Stimulated activated effector memory CD8-positive, alpha-beta T cell treated with anti-CD3 and anti-CD28 coated beads, Interleukin-12 subunit alpha, Interleukin-12 subunit beta, amount 100 ng/mL, for 72 hours (primary cell): ENCODE results near the gene ASGR1.

ENCODE experiments used
- ATAC-seq: fragments of 150-1000 bp; cut with Tn5 transposase; 2 replicates; pipeline ENCODE4 v1.10.0; 2021
- DNase-seq, 2 donors: peaks; one replicate each; pipeline ENCODE4 v3.0.0; 2021 to 2022; ENCODE audit warnings: low spot score in 2 of 2
- H3K27ac Mint-ChIP-seq: one replicate; pipeline ENCODE4 v1.8.0; 2022; ENCODE audit warnings: mild to moderate bottlenecking, mixed read lengths
- H3K36me3 Mint-ChIP-seq: one replicate; pipeline ENCODE4 v1.8.0; 2022; ENCODE audit warnings: mild to moderate bottlenecking, mixed read lengths
- H3K4me1 Mint-ChIP-seq: one replicate; pipeline ENCODE4 v1.8.0; 2022; ENCODE audit warnings: mixed read lengths
- H3K4me3 Mint-ChIP-seq: one replicate; pipeline ENCODE4 v1.8.0; 2022; ENCODE audit warnings: mild to moderate bottlenecking, mixed read lengths
- H3K9me3 Mint-ChIP-seq: one replicate; pipeline ENCODE4 v1.8.0; 2022; ENCODE audit warnings: mixed read lengths

ASGR1 gene

DNA sequence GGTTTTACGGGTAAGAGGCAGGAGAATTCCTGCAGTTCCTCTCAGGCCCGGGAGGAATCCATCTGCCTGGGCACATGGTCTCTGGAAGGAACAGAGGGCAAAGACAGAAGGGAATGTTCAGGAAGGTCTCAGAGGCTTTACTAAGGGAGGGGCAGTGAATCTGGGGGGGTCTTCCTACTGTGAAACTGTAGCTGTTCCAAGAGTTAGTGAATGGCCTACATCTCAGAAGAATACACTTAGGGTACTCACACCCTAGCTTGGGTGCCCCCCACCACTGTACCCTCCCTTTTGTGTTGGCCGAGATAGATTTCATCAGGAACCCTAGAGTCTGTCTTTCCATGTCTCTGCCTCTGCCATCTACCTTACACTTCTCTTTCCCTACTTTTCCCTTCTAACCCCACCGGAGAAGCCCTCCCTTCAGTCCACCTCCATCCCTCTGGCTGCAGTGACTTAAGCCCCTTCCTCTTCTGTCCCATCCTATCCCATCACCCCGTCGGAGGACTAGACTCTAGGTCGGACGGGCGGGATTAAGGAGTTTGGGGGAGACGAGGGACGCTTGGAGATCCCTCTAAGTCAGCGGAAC, 40.1 kb upstream of the ASGR1 start:
- peaks cover 67% of the 10 kb centered on the region for H3K4me1 Mint-ChIP-seq
- H3K9me3 Mint-ChIP-seq = no peaks in the 10 kb centered on the region
- ATAC-seq (no peak), DNase-seq (no peak)
- H3K27ac Mint-ChIP-seq = peak overlapping the region; percentile 98
- H3K36me3 Mint-ChIP-seq = peaks cover 71% of the 10 kb centered on the region
- H3K4me3 Mint-ChIP-seq = peak overlapping the region; percentile 95

DNA sequence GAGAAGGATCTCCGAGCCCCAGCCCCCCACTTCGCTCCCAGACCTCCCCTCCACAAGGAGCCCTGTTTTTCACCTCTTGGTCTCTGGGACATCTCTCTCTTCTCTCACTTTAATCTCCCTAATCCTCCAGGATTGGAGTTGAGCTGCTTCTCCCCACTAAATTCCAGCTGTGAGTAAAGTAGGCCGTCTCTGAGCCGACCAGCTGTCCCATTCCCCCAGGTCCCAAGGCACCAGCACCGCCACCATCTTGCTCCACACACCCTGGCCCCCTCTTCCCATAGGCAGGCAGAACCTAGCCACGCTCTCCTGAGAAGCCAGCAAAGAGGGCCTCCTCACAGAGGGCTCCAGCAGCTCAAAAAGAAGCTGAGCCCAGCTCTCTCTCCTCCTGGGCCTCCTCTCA, 39.6 kb upstream of the ASGR1 start:
- peaks cover 71% of the 10 kb centered on the region for H3K36me3 Mint-ChIP-seq
- DNase-seq (no peak), ATAC-seq (no peak)
- H3K27ac Mint-ChIP-seq = peak overlapping the region; percentile 98
- H3K4me1 Mint-ChIP-seq = peaks cover 69% of the 10 kb centered on the region
- peak overlapping the region; percentile 95 for H3K4me3 Mint-ChIP-seq
- H3K9me3 Mint-ChIP-seq = no peaks in the 10 kb centered on the region

GRCh38 chr17:7218166-7218565, 39.0 kb upstream of the ASGR1 start:
- DNase-seq = no peak
- peaks cover 65% of the 10 kb centered on the region for H3K36me3 Mint-ChIP-seq
- no peak for ATAC-seq
- H3K9me3 Mint-ChIP-seq = no peaks in the 10 kb centered on the region
- peaks cover 70% of the 10 kb centered on the region for H3K4me1 Mint-ChIP-seq
- peak overlapping the region; percentile 95 for H3K4me3 Mint-ChIP-seq
- H3K27ac Mint-ChIP-seq = peak overlapping the region; percentile 98

- DNase-seq = no peak
- Mint-ChIP-seq H3K27ac (peak overlapping the region; percentile 98), H3K9me3 (no peaks in the 10 kb centered on the region), H3K36me3 (peaks cover 57% of the 10 kb centered on the region), H3K4me3 (peak overlapping the region; percentile 95), H3K4me1 (peaks cover 71% of the 10 kb centered on the region)
- no peak for ATAC-seq
Observed at GRCh38 chr17:7217113-7217987, 38.2 kb upstream of the ASGR1 start.

DNA sequence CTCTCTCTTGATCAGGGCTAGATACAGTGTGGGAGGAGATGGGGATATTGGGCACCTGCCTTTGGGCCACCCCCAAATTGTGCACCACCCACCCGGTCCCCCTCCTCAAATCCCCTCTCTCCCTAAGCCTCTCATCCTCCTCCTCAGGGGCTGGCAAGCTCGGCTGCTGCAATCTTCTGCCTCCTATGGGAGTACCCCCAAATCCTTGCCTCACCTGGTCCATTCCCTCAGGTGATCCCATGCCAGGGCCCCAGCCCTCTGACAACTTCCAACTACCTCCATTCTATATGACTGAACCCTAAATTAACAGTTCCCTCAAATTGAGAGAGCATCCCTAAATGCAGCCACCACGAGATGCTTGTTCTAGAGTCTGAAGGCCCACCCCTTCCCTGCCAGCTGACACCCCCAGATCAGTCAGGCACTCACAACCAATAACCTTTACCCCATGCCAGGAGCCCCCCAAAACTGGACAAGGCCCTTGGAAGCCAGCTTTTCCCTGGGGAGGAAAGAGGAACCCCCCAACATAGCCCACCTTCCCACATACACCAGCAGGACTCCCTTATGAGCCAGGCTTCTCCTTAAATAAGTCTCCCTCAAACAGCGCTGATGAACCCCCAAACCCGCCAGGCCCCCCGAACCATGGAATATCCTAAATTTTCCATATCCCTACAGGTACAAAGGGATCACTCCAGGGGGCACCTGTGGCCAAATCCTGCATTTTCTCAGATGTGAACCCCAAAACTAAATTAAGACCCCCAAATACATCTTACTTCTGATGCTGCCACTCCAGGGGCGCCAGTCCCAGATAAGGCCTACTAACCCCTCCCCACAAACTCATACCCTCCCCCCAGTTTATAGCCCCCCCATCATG, 37.3 kb upstream of the ASGR1 start:
- H3K9me3 Mint-ChIP-seq = no peaks in the 10 kb centered on the region
- no peak for DNase-seq
- peak overlapping the region; percentile 22 for H3K4me3 Mint-ChIP-seq
- peak overlapping the region; percentile 1 for H3K27ac Mint-ChIP-seq
- H3K4me1 Mint-ChIP-seq = peaks cover 66% of the 10 kb centered on the region
- peaks cover 48% of the 10 kb centered on the region for H3K36me3 Mint-ChIP-seq
- ATAC-seq = no peak

- peaks cover 41% of the 10 kb centered on the region for H3K36me3 Mint-ChIP-seq
- ATAC-seq (no peak), DNase-seq (no peak)
- no peaks in the 10 kb centered on the region for H3K9me3 Mint-ChIP-seq
- H3K4me3 Mint-ChIP-seq = peak overlapping the region; percentile 22
- H3K27ac Mint-ChIP-seq = peak overlapping the region; percentile 1
- H3K4me1 Mint-ChIP-seq = peaks cover 58% of the 10 kb centered on the region
Observed at GRCh38 chr17:7215652-7216180, 36.5 kb upstream of the ASGR1 start.

DNA sequence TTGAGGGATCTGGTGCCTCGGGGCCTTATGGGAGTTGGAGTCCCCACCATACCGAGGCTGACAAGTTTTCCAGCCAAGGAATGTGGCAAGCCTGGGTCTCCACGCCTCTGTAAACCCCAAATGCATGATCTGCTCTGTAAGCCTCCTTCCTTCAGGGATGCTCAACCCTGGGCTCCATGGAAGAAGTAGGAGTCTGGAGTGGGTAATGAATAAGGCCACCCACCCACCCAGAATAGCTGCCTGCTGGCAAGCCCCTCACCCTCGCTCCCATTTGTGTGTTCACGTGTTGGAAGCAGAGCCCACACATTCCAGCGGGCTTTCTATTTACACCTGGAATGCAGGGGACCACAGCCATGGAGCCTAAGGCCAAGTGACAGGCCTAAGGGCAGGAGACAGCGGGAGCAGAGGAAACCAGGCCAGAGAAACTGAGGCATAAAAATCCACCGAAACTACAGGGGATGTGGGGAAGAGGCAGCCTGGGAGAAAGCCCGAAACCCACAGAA, 36.0 kb upstream of the ASGR1 start:
- H3K4me3 Mint-ChIP-seq = peak overlapping the region; percentile 77
- H3K9me3 Mint-ChIP-seq = no peaks in the 10 kb centered on the region
- H3K4me1 Mint-ChIP-seq = peaks cover 53% of the 10 kb centered on the region
- H3K36me3 Mint-ChIP-seq = peaks cover 36% of the 10 kb centered on the region
- DNase-seq (no peak), ATAC-seq (no peak)
- peak overlapping the region; percentile 90 for H3K27ac Mint-ChIP-seq

DNA sequence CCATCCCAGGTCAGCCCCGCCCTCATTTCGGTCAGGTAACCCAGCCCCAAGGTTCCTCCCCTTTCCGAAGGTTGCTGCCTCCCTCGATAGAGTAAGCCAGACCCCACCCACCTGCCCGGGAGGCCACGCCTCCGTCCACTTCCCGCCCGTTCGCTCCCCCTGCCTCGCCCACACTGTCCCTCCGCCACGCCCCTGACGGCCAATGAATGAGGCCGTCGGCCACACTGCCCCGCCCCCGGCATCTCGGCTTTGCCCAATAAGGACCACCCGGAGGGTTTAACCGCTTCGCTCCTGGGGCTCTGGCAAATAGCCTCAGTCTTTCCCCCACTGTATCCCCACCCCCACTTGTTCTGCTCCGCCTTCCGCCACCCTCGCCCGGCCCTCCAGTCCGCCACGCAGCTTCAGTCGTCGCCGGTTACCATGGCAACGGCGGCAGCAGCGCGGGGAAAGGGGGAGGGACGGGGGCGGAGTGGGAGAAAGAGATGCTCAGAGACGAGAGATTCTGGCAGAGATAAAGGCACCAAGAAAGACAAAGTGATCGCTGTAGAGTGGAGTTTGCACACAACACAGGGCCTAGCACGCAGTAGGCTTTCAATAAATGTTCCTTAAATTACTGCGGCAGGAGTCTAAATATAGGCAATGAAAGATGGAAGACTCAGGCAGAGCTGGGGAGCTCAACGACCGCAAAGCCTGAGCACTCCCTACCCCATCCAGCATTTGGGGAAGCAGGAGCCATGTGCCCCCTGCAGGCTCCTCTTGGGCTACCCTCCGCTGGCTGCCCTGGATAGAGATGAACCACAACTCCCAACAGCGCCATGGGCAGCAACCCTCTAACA, 35.3 kb upstream of the ASGR1 start:
- Mint-ChIP-seq H3K4me1 (peaks cover 49% of the 10 kb centered on the region), H3K9me3 (no peaks in the 10 kb centered on the region), H3K27ac (peak overlapping the region; percentile 90), H3K4me3 (peak overlapping the region; percentile 77), H3K36me3 (peaks cover 29% of the 10 kb centered on the region)
- DNase-seq = peak; percentile 96 to 100
- peak; percentile 87 for ATAC-seq

DNA sequence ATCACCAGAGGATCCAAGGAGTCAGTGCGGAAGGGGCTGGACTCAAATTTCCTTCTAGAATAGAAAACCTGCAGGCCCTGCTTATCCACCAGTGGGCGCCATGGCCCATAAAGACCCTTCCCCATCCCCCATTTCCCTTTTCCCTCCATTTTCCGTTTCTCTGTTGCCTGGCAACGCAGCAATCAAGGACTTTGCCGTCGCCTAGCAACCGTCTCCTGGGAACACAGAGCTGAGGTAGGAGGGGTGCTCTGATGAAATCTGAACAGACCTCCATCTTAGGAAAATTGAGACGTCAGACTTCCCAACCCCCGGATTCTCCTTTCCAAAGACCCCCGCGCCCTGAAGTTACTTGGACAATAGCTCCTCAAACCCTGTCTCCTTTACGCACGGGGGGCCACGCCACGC, 34.7 kb upstream of the ASGR1 start:
- Mint-ChIP-seq H3K9me3 (no peaks in the 10 kb centered on the region), H3K4me3 (peak overlapping the region; percentile 77), H3K27ac (peak overlapping the region; percentile 90), H3K36me3 (peaks cover 27% of the 10 kb centered on the region), H3K4me1 (peaks cover 43% of the 10 kb centered on the region)
- DNase-seq (no peak), ATAC-seq (peak; percentile 1)

GRCh38 chr17:7211491-7212273, 32.5 kb upstream of the ASGR1 start:
- Mint-ChIP-seq H3K9me3 (no peaks in the 10 kb centered on the region), H3K4me3 (no peak overlapping the region), H3K27ac (no peak overlapping the region), H3K4me1 (peaks cover 33% of the 10 kb centered on the region), H3K36me3 (peaks cover 25% of the 10 kb centered on the region)
- ATAC-seq (no peak), DNase-seq (no peak)

DNA sequence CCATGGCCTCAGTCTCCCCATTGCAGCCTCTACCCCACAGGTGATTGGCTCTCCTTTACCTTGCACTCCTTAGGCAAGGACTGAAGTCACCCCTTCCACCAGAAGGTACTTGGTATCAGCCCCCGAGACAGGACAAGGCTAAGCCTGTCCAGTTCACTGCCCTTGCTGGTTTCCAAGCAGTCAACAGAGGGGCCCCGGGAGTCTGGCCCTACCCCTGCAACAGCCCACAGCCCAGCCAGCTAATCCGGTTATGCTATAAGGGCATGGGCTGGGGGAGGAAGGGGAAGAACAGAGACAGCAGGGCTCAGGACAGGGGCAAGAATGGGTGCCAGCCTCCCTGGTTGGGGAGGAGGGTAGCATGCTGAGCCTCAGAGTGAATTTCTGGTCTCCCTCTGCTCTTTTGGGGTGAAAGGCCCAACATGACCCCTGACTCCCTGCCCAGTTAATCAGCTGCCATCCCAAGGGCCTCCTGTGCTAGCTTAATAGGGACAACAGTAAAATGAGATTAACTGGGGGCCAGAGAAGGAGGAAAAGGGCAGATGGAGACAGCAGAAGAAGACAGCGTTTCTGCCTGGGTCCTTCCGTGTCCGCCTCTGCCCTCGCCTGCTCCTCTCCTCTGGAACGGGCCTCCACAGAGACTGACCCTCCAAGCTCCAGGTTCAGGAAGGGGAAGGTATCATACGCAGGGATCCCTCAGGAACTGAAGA, 29.7 kb upstream of the ASGR1 start:
- Mint-ChIP-seq H3K36me3 (peaks cover 12% of the 10 kb centered on the region), H3K9me3 (no peaks in the 10 kb centered on the region), H3K4me1 (peaks cover 37% of the 10 kb centered on the region), H3K4me3 (no peak overlapping the region), H3K27ac (no peak overlapping the region)
- DNase-seq (no peak), ATAC-seq (no peak)

- H3K27ac Mint-ChIP-seq = no peak overlapping the region
- no peak overlapping the region for H3K4me3 Mint-ChIP-seq
- DNase-seq (no peak), ATAC-seq (no peak)
- H3K9me3 Mint-ChIP-seq = no peaks in the 10 kb centered on the region
- peaks cover 35% of the 10 kb centered on the region for H3K4me1 Mint-ChIP-seq
- peaks cover 11% of the 10 kb centered on the region for H3K36me3 Mint-ChIP-seq
Observed at GRCh38 chr17:7208027-7208571, 28.9 kb upstream of the ASGR1 start.
